Cardiac ventricle fibroblast (primary cell): ENCODE data around the gene OPN4. TPM values are rescaled to one million over a fixed set of nuclear protein-coding genes. Genes with fewer than 3 reads are reported as not detected.

Source experiments
- total RNA-seq: library from RNA; depleted of rRNA; stranded (reverse); fragments of >200 nt; gene quantifications from 2 replicates; pipeline ENCODE4 v1.2.3, GENCODE V29; 2015

Gene OPN4, protein sequence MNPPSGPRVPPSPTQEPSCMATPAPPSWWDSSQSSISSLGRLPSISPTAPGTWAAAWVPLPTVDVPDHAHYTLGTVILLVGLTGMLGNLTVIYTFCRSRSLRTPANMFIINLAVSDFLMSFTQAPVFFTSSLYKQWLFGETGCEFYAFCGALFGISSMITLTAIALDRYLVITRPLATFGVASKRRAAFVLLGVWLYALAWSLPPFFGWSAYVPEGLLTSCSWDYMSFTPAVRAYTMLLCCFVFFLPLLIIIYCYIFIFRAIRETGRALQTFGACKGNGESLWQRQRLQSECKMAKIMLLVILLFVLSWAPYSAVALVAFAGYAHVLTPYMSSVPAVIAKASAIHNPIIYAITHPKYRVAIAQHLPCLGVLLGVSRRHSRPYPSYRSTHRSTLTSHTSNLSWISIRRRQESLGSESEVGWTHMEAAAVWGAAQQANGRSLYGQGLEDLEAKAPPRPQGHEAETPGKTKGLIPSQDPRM
- total RNA-seq = not detected in 2 replicates

GRCh38 chr10:86654411-86655172 lies at the start of gene OPN4:
Gene OPN4 (plus strand): TSS chr10:86654547. CDS start chr10:86654784, 237 bp downstream.

DNA sequence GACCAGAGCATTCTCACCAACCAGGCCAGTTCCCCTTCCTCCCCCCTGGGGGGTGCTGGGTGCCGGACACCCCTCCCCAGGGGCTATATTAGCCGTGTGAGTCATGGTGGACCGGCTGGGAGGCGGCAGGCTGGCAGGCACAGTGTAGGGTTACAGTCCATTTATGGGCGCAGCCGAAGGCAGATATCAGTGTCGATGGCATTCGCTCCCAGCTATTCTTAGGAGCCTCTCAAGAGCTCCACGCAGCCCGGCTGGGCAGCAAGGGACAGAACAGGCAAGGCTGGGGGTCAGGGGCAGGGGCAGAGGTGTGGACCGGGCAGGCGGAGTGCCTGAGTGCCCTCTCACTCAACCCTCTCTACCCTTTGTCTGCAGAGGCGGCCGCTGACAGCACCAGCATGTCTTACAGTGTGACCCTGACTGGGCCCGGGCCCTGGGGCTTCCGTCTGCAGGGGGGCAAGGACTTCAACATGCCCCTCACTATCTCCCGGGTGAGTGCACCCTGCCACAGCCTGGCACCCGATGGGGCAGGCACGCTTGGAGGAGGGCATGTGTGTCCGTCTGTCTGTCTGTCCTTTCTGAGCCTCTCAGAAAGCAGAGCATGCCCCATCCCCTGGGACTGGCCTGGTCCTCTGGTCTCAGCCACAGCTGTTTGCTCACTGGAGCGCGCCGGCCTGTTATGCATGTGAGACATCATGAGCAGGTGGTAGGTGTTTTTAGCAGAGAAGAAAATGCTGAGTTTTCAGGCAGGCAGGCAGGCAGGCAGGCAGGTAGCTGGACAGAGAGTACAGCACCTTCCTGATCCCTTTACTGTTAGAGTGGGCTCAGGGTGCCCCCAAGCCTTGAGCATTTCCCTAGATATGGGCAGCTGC lies 14.2 kb downstream of the OPN4 start, which contains the start of gene LDB3:
LDB3 (plus strand) TSS at position 215 of the 869 bp plus-strand sequence; CDS start at position 396, 181 bp downstream.

Other genes starting within 250 kb of the OPN4 start
- 18.5 and 22.0 TPM in 2 replicates for gene WAPL, start 132.8 kb upstream of the OPN4 start, total RNA-seq
- 0.10 and 0.31 TPM in 2 replicates for gene LDB3, start 14.0 kb downstream of the OPN4 start, total RNA-seq
- 21.6 and 25.3 TPM in 2 replicates for gene BMPR1A, start 102.1 kb downstream of the OPN4 start, total RNA-seq